GM18873 (cell line): ENCODE data around the gene OSMR.

ENCODE experiments used
- ATAC-seq: cut with Tn5 transposase; IDR thresholded peaks from one replicate; pipeline ENCODE4 v1.9.1; 2021; ENCODE audit warnings: mild to moderate bottlenecking, moderate library complexity, moderate number of reproducible peaks; ENCODE audit not compliant: unreplicated experiment, low FRiP score

OSMR gene

DNA sequence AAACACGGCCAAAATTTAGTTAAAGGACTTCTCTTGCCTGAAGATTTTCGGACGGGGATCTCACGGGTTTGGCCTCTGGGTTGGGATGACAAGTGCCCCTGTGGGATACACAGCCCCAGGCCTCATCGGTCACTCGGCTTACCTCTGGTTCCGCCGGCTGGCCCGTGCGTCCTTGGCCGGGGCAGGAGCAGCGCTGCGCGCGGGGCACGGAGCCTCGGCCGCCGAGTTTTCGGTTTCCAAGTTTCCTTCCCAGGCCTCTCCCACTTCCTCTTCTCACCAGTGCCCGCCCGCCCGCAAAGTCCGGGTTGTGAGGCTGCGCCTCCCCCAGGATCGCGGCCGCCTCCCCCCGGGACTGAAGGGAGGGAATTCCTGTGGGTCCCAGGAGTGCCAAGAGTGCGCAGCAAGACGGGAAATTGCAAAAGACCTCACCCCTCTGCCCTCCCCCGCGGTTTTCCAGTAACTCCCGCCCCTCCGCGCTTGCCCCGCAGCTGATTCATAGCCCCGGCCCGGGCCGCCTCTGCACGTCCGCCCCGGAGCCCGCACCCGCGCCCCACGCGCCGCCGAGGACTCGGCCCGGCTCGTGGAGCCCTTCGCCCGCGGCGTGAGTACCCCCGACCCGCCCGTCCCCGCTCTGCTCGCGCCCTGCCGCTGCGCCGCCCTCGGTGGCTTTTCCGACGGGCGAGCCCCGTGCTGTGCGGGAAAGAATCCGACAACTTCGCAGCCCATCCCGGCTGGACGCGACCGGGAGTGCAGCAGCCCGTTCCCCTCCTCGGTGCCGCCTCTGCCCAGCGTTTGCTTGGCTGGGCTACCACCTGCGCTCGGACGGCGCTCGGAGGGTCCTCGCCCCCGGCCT lies at the start of gene OSMR:
Gene OSMR, plus strand, starts transcription at position 487 of the 853 bp plus-strand sequence. CDS start 23,033 bp downstream, outside the sequence.
- ATAC-seq: no peak

DNA sequence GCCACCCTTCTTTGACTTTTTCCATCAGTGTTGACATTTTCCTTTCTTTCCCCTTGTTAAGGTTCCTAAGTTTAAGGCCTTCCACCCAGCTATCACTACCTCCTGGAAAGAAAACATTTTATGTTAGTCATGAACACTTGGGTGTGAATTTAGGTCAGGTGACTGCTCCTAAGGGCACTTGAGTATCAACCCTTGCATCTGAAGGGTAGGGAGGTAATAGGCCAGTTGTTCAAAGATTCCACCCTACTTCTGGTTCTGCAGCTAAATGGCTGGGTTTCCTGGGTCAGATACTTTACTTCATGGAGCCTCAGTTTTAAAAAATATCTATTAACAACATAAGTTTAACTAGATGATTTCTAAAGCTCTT lies 49.1 kb upstream of the OSMR start:
- no peak for ATAC-seq

DNA sequence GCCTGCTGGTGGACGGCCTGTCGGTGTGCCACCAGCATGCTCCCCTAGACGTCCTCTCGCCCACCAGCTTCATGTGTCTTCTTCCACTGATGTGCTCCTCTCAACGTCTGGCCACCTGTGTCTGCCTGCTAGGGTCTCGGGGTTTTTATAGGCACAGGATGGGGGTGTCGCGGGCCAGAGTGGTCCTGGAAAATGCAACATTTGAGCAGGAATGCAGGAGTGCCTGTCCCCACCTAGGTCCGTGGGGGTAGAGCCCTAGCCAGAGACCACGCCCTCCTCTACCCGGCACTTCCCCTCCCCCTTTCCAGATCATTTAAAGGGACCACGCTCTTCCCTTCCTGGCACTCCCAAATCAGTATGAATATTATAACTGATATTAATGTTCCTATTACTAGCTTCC lies 48.0 kb upstream of the OSMR start:
- ATAC-seq: no peak

DNA sequence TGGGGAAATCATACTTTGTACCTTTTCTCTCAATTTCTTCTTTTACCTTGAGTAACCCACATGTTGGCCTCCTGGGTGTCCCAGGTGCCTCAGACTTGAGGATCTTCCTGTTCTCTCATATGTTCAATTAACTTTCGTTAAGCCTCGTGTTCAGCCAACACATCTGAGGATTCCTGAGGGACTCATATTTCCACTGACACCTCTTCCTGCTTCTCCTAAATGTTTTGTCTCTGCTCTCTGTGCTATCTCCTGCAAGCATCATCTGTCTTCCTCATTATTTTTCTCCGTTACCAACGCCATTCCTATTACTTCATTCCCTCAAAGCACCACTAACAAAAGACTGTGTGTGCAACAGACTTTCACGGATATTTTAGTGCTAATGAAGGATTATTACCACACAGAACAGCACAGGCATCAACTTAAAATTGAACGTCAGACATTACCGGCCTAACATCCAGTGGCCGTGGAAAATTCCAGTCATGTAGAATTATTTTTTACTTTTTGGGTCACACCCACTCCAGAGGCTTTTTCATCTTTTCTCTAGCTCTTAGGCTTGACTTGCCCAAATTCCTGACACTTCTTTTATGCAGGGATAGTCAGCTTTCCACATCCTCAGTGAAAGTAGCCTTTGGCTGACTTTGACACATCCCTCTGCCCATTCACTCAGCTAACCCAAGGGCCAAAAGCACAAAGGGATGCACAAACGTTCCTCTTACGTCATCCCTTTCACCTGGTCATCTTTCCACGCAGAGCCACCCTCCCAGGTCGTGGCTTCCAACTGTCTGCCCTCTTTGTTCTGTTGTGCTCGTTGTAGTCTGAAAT lies 46.0 kb upstream of the OSMR start:
- ATAC-seq: no peak

DNA sequence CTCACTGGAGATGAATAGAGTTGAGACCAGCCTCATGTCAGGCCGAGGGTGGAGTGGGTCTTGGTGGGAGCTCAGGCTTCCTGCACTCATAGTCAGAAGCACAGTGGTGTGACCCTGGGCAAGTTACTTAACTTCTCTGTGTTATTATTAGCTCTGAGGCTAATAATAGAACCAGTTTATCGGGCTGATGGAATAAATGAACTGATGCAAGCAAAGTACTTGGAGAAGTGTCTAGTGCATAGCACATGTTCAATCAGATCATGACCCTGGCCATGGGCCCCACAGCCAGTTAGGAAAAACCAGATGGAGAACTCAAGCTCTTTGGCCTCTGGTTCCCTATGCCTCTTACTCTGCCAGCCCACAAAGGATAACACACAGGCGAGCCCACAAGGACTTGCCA lies 45.3 kb upstream of the OSMR start:
- ATAC-seq: no peak

DNA sequence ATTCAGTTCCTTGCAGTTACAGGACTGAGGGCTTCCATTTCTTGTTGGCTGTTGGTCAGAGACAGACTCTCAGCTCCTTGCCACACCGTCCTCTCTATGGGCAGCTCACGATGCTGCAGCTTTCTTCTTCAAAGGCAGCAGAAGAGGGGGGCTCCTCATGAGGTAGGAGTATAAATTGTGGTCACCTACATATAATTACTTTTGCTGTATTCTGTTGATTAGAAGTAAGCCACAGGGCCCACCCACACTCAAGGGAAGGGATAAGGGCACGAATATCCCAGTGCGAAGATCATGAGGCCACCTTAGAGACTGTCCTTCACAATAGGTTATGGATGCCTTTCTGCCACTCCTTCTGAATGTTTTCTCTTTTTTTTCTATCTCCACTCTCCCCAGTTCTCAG lies 43.7 kb upstream of the OSMR start:
- ATAC-seq: no peak

DNA sequence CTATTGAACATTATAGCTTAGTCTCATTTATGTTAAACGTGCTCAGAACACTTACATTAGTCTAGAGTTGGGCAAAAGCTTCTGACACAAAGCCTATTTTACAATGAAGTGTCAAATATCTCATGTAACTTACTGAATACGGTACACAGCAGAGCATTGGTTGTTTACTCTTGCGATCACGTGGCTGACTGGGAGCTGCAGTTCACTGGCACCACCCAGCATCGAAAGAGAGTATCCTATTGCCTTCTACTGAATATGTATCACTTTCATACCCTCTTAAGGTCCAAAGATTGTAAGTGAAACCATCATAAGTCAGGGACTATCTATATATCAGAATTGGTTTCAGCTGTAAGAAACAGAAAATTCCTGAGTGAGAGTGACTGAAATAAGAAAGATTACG lies 42.6 kb upstream of the OSMR start:
- no peak for ATAC-seq

DNA sequence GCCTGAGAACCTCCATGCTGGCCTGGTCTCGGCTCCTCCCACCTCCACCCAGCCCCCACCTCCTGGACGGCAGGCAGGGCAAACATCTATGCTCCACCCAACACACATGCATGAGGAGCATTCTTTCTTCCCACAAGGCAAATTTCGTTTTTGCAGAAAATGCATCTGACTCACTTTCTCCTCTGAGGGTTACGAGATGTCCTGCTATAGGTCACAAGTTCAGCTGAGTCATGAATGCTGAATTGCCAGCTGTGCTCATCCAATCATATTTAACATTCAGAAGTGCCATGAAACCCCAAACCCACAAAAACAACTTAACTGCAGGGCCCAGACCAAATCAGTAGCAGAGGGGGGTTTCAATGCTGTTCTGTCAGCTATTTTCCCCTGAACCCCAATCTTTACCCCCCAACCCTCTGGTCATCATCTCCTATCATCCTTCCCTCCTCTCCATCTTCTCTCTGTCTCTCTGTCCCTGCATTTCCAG lies 39.0 kb upstream of the OSMR start:
- no peak for ATAC-seq

DNA sequence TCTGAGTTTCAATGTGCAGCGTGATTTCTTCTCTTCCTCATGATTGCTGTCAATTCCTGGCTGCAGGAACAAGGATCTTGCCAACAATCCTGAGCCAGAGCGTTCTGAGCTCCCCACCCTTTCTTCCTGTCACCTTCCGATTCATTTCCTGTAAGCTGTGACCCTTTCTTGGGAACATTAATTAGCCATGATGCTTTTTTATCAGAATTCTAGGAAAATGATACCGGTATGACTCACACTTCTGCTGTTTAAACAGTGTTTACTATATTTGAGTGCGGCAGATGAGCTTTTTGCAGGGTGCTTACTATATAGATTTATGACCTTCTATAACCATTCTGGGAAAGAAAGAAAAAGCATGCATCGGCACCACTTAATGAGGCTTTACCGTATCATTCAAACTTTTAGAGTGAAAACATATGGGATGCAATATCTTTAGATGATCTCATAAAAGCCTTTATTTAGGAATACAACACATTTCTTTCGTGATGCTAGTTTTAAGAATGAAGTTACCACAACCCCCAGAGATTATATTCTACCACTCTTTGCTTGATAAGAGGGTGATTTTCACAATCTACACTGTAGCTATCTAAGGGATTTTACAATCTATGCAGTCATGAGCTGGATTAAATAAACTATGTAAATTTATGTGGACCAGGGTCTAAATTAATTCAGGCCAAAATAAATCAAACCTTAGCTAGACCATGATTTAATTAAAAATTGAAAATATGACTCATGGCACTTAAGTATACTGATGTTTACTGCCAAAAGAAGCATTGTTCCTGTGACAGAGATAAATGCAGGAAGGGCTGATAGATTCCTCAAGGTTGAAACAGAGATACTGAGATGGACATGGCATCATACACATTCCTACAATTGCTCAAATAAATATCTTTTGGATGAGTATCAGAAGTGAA lies 38.0 kb upstream of the OSMR start:
- ATAC-seq: no peak

DNA sequence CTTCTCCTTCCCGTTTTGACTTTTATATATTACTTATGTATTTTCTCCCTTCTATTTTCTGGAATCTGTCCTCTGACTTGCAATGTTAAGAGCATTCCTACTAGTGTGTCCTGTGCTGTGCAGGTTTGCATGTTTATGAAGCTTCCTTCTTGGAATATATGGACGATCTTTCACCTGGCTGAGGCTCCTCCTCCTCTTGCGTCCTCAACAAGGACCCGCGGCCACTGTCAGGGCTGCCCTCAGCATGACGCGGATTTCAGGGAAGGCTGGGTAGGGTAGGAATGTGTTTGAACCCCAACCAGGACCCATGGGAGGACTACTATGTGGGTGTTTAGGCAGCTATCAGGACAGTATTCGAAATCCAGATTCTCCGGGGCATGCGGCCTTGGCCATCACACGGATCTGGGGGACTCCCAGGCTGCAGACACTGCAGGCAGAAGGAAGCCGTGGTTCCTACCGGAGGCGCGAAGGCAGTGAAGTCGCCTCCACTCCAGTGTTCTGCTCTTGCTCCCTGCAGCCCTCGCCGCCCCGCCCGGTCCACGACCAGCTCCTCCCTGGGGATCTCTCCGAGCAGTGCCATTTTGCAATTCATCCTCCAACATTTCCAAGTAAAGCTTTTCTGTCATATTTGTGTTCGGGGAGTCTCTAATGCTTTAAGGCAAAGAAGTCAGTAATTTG lies 37.0 kb upstream of the OSMR start:
- no peak for ATAC-seq

DNA sequence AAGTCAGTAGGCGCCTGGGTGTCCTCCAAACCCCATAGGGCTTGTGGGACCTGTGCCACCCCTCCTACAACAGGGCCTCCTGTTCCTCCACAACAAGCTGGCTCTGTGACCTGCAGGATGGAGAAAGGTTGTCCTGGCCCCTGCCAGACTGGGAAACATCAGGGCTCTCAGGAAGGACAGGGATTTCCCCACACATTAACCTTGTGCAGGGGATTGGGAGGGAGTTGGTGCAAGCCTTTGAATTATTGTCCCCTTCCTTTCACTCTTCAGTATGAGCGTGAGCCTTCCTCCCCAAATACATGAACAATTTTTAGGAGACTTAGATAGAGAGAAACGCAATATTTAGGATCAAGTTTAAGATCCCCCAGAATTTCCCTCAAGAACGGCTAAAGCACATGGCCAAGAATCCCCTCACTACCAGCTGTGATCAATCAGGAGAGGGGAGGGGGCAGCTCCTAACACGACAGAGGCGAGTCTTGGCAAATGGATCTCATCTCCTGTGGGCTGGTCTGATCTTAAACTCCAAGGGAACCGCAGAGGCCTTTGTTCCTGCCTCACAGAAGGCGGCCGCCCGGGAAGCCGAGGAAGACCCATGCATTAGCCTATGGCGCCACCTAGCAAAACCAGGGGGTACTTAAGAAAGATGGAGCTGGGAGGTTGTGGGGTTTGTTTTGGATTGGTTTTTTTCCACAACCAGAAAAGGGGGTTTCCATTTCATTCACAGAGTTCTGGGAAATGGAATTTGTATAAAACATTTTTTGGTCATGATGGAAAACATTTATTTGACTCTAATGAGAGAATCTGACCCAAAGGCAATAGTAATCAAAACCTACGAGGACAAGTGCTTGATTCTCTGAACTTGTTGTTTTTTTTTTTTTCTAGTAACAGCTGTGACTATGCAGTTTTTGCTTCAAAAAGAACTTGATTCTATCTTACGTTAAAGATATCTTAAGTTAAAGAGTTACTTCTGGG lies 36.1 kb upstream of the OSMR start:
- ATAC-seq: no peak

DNA sequence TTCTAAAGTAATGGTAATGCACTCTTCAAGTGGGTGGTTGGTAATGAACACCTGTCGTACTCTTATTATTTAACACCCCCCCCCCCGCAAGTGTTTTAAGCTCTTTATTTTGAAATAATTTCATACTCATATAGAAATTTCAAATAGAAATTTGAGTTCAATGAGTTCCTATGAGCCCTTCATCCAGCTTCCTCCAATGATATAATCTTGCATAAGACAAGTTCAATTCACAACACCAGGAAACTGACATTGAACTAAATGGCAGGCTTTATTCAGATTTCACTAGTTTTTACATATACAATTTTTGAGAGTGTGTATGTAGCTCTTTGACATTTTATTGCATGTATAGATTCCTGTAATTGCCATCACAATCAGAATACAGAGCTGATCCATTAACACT lies 30.9 kb upstream of the OSMR start:
- ATAC-seq: no peak

DNA sequence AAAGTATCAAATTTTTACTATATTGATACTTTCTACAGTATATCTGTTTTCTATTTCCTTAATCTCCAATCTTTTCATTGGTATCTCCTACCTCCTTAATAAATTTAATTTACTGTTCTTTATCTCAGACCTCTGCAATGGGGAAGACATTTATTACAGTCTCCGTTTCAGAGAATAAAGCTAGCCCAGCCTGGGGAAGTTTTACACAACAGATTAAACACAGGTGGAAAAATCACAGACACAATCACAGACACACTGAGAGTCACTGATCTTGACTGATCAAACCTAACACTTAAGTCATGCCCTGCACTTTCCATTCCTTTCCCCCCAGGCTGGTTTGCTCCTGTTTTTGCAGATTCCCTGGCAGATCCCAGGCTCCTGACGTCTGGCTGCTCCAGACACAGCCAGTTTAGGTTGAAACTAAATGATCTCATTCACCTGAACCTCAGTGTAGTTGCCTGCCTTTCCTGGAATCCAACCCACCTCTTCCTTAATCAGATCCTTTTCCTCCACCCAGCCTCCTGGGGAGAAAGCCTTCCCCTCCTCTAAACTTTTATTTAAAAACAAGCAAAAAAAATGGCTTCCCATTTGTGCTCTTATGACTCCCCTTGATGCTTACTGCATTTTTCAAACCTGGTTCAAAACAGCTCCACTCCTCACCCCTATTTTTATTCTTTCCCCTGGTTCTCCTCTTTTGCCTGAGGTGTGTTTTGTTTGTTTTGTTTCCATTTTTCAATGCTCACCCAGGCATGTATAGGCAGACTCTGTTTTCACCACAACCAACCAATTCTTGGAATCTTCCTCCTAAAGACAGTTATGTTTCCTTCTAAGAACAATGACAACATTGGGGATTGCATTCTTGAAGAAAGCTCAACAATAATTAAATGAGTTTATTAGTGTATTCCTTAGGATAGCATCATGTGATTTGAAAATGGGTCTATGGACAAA lies 29.5 kb upstream of the OSMR start:
- no peak for ATAC-seq

DNA sequence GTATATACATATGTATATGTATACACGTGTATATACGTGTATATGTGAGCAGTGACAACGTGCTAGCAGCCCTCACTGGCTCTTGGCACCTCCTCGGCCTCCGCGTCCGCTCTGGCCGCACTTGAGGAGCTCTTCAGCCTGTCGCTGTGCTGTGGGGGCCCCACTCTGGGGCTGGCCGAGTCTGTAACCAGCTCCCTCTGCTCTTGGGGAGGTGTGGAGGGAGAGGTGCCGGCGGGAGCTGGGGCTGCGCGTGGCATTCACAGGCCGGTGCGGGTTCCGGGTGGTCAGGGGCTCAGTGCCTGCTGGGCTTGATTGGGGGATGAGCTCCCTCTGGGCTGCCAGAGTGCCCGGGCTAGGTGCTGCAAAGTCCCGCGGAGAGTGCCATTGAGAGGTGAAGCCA lies 24.1 kb upstream of the OSMR start:
- no peak for ATAC-seq

DNA sequence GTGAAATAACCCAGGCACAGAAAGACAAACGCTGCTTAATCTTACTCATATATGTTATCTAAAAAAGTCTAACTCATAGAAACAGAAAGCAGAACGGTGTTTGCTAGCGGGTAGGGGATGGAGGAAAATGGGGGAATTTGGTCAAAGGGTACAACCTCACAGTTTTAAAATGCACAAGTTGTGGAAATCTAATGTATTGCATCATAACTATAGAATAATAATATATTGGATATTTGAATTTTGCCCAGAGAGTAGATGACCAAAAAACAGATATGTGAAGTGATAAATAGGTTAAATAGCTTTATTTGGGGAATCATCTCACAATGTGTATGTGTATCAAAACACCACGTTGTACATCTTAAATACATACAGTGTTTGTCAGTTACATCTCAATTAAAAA lies 22.3 kb upstream of the OSMR start:
- no peak for ATAC-seq

DNA sequence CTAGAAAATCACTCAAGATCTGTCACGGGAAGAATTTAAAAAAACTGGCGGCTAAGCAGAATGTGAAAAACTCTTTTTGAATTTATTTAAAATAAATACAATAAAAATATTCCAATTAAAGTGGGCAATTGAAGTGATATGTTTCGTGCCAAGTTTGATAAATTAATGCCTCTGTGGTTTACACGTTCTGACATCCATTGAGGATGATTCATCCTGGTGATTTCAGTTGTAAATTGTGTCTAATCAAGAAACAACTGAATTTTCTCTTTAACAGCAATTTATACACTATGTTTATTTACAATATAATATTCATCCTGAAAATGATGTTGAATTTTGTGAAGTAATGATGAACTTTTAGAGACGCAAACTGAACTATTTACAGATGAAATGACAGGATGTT lies 21.0 kb upstream of the OSMR start:
- ATAC-seq: no peak

DNA sequence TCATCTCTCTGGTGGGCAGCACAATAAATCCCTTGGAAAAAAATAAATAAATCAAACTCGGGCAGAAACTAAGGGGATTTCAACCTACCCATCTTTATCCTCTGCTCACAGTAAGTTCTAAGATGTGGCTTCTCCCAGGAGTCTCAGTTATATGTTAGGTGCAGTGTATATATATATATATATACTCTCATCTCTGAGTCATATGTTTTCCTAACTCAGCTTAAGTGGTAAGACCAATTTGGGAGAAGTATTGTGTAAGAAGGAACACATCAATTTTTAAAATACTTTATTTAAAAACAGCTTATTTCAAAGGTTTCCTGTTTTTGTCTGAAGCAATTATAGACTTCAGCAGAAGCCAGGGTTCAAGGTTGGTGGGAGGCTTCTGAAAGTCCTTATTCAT lies 20.3 kb upstream of the OSMR start:
- no peak for ATAC-seq

DNA sequence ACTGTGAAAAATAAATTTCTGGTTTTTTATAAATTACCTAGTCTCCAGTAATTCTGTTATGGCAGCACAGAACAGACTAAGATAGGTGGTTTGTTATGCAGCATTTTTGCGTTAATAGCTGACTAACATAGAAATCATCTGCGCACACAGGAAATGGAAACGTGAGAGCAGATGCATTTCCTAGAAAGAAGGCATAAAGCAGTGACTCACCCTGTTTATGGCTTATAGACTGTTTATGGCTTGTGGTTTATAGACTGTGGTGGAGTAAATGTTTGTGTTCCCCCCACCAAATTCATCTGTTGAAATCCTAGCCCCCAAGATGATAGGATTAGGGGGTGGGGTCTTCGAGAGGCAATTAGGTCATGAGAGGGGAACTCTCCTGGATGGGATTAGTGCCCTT lies 18.3 kb upstream of the OSMR start:
- no peak for ATAC-seq
